Kidney epithelial cell (primary cell): Measurements from ENCODE around the gene STXBP5. TPM values are rescaled to one million over a fixed set of nuclear protein-coding genes. Genes with fewer than 3 reads are reported as not detected.

Experiments
- DNase-seq: peaks from one replicate; pipeline ENCODE4 v3.0.0-alpha.2; 2010; ENCODE audit warnings: low read depth
- H3K27me3 ChIP-seq: 2 replicates; pipeline ENCODE4 v1.6.0; 2011; ENCODE audit warnings: low read length; ENCODE audit not compliant: control insufficient read depth, insufficient read depth
- H3K36me3 ChIP-seq: 2 replicates; pipeline ENCODE4 v1.5.1; 2011; ENCODE audit warnings: low read length; ENCODE audit not compliant: control insufficient read depth, insufficient read depth
- H3K4me3 ChIP-seq: 2 replicates; pipeline ENCODE4 v1.5.1; 2011; ENCODE audit warnings: low read depth, mild to moderate bottlenecking, control low read depth, low read length
- CTCF ChIP-seq: IDR thresholded peaks from 2 replicates; pipeline ENCODE4 v1.5.1; 2011; ENCODE audit warnings: mild to moderate bottlenecking, moderate library complexity, low read length, control low read depth, inconsistent platforms; ENCODE audit not compliant: insufficient read depth, poor library complexity, severe bottlenecking
- total RNA-seq: library from RNA; depleted of rRNA; stranded (reverse); fragments of >200 nt; gene quantifications from 2 replicates; pipeline ENCODE4 v1.2.3, GENCODE V29; 2015

The STXBP5 gene
- total RNA-seq, 1 donor from 2014 or later = 15.8 TPM

- no peak overlapping the region for H3K4me3 ChIP-seq
- no peak for DNase-seq
- H3K27me3 ChIP-seq = no peaks in the 10 kb centered on the region
- no peak for TF ChIP-seq CTCF
- no peaks in the 10 kb centered on the region for H3K36me3 ChIP-seq
Measured at GRCh38 chr6:147429794-147430193, 225.6 kb downstream of the STXBP5 start.

- Histone ChIP-seq H3K27me3 (no peaks in the 10 kb centered on the region), H3K4me3 (no peak overlapping the region), H3K36me3 (no peaks in the 10 kb centered on the region)
- DNase-seq = no peak
- no peak for TF ChIP-seq CTCF
Measured at GRCh38 chr6:147430811-147431210, 226.6 kb downstream of the STXBP5 start.

- DNase-seq = no peak
- Histone ChIP-seq H3K27me3 (no peaks in the 10 kb centered on the region), H3K4me3 (no peak overlapping the region), H3K36me3 (no peaks in the 10 kb centered on the region)
- no peak for TF ChIP-seq CTCF
Measured at GRCh38 chr6:147434076-147434475, 229.9 kb downstream of the STXBP5 start.

- H3K36me3 ChIP-seq = no peaks in the 10 kb centered on the region
- DNase-seq = no peak
- TF ChIP-seq CTCF = no peak
- H3K4me3 ChIP-seq = no peak overlapping the region
- H3K27me3 ChIP-seq = no peaks in the 10 kb centered on the region
Measured at GRCh38 chr6:147434516-147434915, 230.3 kb downstream of the STXBP5 start.

- DNase-seq = no peak
- Histone ChIP-seq H3K27me3 (no peaks in the 10 kb centered on the region), H3K36me3 (no peaks in the 10 kb centered on the region), H3K4me3 (no peak overlapping the region)
- TF ChIP-seq CTCF = no peak
Measured at GRCh38 chr6:147437615-147438014, 233.4 kb downstream of the STXBP5 start.

- Histone ChIP-seq H3K4me3 (no peak overlapping the region), H3K27me3 (no peaks in the 10 kb centered on the region), H3K36me3 (no peaks in the 10 kb centered on the region)
- DNase-seq = no peak
- no peak for TF ChIP-seq CTCF
Measured at GRCh38 chr6:147438758-147439528, 234.7 kb downstream of the STXBP5 start.
